GM19193 (cell line): ENCODE results near the gene KCNMB2.

ENCODE experiments used
- POLR2A ChIP-seq: IDR thresholded peaks from 4 replicates; pipeline ENCODE4 v1.6.1; 2011; ENCODE audit not compliant: insufficient read depth, insufficient read length; ENCODE audit errors: extremely low read depth

The KCNMB2 gene

DNA sequence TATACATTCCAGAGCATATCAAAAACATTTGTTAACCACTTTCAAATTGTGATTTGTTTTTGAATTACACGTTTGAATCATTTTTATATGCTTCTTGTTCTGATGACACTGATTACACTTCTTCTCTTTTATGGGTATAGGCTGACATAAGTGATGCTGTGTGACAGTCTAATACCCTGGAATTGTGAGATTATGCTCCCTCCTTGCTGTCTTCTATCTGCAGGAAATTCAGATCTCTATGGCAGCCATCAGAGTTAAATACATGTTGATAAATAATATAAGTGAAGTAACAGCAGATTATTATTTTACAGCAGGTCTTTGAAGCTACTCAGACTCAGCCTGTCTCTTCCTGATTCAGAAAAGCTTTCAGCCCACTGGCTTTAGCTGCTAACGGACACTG lies 286.5 kb downstream of the KCNMB2 start:
- no peak for TF ChIP-seq POLR2A

DNA sequence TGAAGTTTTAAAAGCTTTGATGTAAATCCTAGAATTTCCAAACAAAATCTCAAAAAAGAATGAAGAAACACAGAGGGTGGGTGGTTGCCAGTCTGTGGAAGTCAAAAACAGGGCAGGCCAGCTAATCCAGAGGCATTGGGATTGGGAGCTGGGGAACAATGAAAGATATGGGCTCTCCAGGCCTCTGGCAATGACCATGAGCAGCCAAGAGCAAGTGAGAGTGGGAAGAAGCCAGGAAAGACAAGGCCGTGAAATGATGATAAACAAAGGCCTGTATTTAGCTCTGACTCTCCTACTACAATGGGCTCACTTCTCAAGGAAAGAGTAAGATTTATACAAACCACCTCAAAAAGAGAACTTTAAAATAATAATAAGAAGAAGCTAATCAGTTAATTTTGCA lies 286.9 kb downstream of the KCNMB2 start:
- no peak for TF ChIP-seq POLR2A

DNA sequence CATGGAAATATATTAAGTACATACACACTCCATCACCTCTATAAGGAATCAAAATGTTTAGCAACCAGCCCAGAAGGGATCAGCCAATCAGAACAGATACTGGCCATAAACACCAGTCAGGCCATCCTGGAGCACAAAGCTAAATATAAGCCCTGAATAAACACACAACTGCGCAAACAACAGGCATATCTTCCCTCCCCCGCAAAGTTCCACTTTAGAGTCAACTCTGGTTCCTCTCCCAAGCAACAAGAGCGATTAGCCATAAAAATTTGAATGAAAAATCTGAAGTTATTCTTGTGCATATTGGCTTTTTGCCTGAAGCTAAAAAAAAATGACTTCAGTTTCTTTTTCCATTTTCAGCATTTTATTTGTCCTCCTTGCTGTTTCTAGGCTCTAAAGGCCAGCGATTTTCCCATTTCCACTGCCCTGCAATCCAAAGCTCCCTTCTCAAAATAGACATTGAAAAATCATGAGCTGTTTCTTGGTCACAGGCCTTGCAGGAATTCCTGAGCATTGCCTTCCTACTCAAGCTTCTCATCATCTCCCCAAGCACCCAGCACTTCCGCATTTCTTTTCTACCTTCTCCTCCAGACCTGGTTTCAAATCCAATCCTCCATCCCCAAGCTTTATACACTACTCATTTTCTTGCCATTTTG lies 287.5 kb downstream of the KCNMB2 start:
- no peak for TF ChIP-seq POLR2A

DNA sequence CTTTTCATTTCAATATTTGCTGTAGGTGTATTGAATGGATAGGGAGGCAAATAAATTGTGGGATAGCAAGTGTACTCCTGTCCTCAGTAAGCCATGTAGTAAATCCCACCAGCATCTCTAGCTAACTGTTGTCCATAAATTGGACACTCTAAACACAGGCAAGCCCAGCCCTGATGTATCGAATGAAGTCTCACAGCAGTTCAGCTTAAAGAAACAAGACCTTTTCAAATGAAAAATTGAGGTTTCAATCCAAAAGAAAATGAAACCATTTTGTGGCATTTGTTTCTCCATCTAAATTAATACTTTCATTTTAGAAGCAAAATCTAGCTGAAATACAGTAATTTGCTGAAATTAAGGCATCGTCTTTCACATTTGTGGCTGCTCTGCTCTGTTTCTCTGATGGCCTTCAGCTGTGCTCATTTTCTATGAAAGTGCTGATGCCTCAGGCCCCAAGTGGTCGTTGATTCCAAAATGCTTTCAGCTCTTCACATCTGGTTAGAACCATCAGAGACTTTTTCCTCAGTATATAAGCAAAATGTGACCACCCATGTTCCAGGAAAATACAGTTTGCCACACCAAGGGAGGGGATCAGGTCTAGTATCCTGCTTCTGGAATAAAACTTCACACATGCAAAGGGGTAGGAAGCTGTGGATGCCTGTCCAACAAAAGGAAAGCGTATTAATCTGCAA lies 290.3 kb downstream of the KCNMB2 start:
- no peak for TF ChIP-seq POLR2A

DNA sequence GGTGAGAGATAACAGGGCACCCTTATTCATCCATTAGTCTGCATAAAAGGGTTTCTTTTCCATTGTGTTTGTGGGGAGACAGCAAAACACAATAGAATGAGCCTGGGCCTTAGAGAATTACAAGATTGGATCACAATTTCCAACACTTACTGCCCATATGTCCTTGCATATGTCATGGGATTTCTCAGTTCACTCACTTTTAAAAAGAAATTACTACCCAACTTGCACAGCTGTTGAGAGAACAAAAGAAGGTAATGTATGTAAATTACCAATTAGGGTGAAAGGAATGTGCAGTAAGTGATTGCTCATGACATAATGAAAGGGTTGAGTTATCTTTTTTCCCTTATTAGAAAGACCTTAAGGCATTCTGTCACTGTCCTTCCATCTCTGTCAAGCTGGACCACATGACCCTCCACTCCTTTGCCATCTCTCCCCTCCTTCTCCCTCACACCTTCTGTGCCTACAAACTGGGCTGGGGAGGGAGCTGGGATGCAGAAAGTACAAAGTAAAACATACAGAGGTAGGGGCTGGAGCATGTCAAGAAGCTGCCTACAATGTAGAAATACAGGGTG lies 291.1 kb downstream of the KCNMB2 start:
- no peak for TF ChIP-seq POLR2A

DNA sequence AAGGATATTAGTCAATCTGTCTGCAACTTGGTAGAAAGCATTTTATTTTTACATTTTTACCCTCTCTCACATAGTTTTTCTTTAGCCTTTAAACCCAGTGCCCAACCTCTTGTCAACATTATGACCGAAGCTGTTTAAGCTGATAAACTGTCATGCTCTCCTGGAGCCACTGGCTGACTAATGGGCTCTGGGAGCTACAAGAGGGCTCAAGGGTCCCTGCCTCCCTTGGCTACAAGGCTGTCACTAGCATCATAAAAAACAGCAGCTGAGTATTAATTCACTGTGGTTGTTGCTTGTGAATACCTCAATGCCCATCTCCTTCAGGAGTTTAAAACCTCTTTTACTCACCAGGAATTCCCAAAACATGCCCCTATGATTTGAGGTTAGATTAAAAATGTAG lies 297.5 kb downstream of the KCNMB2 start:
- no peak for TF ChIP-seq POLR2A

DNA sequence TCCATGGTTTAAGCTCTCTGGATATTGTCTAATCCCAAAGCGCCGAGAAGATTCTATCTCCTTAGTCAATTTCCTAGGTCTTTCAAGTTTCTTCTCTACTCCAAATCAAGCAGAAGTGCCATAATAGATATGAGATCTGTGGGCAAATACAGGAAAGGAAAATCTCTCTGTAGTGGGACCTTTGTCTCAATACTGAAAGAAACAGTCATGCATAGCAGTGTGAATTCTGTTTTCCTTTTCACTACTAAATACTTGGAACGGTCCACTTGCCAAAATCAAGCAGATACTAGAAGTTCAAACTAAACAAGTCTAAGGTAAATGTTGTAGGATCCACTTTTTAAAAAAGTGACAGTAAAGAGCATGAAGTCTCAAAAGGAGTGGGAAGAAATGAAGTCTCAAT lies 298.8 kb downstream of the KCNMB2 start:
- no peak for TF ChIP-seq POLR2A

DNA sequence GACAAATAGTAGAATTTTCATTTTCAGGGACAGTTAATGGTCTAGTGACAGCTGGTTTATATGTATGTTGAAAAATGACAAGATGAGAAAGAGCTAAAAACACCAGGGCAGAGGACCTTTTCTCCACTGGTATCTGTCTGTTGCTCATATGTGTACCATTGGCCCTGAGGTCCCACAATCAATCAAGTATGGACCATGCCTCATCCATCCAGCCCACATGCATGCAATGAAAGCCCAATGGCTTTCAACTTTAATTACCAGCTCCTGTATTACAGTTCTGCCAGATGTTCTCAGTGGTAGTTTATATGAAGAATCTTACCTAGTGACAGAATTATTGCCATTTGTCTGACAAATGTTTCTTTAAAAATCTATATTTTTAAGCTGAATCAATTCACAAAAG lies 301.3 kb downstream of the KCNMB2 start:
- no peak for TF ChIP-seq POLR2A

DNA sequence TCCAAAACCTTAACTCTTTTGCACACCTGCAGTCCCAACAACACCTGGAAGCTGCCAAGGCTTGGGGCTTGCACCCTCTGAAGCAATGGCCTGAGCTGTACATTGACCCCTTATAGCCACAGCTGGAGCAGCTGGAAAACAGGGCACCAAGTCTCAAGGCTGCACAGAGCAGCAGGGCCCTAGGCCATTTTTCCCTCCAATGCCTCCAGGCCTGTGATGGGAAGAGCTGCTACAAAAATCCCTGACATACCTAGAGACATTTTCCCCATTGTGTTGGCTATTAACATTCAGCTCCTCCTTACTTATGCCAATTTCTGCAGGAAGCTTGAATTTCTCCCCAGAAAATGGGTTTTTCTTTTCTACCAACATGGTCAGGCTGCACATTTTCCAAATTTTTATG lies 304.4 kb downstream of the KCNMB2 start:
- no peak for TF ChIP-seq POLR2A

DNA sequence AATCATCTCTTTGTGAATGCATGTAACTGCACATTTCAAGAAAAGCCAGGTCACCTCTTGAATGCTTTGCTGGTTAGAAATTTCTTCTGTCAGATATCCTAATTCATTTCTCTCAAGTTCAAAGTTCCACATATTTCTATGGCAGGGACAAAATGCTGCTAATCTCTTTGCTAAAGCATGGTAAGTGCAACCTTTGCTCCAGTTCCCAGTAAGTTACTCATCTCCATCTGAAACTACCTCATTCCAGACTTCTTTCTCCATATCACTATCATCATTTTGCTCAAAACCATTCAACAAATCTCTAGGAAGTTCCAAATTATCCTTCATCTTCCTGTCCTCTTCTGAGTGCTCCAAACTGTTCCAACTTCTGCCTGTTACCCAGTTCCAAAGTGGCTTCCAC lies 304.8 kb downstream of the KCNMB2 start:
- no peak for TF ChIP-seq POLR2A

DNA sequence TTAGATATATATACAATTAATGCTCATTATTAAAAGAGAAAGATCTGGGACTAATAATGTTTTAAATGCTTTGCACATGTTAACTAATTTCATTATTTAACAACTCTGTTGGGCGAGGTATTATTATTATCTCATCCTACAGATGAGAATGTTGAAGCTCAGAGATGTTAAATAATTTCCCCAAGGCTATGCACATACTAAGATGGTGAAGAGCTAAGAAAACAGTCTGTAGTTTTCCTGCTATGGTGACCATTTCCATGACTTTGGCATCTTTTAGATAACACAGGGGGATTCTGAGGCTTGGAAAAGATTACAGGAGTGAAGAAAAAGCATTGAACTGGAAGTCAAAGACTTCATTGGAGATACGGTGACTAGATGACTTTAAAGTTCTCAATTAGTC lies 308.7 kb downstream of the KCNMB2 start:
- TF ChIP-seq POLR2A, result no peak

DNA sequence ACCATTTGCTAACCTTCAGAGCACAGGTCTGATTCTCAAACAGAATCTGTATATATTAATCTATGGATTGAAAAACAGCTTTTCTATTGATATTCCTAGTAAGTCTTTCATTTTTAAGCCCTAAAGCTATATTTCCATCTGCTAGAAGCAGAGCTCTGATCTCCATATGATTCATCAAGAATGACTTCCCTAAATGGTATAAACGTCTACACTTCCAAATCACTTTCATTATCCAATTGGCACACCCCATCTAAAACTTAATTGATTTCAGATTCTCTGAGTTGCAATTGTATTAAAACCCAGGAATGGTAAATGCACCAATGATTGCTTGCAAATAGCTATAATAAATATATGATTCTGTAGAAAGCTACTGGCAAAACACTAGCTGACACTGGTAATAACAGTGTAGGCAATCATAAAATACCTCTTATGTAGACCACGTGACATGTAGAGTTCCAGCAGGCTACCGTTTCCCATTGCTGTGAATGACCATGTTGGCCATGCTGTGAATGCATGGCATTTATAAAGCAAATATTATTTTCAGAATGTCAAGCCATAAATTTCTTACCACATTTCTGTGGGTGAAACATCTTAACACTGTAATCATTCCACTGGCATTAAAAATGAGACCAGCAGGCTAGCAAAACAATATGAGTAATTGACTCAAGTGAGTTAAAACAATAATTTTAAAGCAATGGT lies 309.3 kb downstream of the KCNMB2 start:
- TF ChIP-seq POLR2A, result no peak

DNA sequence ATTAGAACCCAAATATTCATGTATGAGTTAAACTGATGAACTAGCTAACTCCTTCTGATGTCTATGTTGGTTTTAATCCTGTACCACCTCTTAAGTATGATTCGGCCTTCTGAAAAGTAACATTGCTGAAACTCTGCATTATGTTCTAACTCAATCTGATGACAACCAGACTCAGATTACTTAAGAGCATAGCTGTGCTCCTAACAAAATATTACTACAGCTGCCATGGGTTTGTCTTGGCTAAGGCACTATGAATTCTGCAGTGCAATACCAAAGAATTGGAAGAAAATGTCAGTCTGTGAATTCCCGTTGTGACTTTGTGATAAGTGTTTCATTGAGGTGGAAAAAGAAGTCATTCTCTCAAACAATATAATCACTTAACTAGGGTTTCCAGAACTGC lies 311.0 kb downstream of the KCNMB2 start:
- TF ChIP-seq POLR2A, result no peak

DNA sequence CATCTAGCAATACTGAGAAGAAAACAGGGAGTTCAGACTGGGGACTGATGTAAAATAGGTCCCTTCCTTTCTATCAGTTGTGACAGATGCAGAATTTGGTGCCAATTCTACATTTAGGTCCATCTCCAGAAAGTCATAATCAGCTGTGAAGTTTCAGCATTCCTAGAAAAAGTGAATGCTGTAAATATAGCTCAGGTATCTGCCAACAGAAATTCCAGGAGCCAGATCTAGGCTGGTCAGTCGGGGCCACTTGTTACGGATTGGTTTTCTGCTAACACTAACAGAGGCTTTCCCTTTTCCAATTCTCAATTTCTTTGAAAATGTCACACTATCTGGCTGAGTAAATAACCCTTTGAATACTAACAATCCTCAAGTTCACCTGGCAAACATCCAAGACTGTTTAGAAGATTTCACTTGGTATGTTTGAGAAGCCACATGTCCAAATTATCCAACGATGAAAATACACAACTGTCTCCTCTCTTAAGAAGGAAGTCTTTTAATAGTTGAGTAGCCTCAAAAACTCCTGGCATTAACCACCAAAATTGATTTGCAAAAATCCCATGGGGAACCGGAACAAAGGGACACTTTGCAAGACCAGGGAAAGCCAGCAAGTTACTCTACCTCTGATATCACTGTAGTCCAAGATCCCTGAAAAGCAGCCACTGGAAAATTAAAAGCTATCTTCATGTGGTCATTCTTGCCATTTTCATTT lies 313.1 kb downstream of the KCNMB2 start:
- no peak for TF ChIP-seq POLR2A
